DMS79 (cell line): ENCODE results near the gene ABCA5.
A peak's percentile ranks its signal among the peaks of the same experiment; 100 is the strongest.

Experiments used
- DNase-seq: peaks from one replicate; lab custom pipeline; 2025; lab: John Stamatoyannopoulos, UW

The ABCA5 gene, protein sequence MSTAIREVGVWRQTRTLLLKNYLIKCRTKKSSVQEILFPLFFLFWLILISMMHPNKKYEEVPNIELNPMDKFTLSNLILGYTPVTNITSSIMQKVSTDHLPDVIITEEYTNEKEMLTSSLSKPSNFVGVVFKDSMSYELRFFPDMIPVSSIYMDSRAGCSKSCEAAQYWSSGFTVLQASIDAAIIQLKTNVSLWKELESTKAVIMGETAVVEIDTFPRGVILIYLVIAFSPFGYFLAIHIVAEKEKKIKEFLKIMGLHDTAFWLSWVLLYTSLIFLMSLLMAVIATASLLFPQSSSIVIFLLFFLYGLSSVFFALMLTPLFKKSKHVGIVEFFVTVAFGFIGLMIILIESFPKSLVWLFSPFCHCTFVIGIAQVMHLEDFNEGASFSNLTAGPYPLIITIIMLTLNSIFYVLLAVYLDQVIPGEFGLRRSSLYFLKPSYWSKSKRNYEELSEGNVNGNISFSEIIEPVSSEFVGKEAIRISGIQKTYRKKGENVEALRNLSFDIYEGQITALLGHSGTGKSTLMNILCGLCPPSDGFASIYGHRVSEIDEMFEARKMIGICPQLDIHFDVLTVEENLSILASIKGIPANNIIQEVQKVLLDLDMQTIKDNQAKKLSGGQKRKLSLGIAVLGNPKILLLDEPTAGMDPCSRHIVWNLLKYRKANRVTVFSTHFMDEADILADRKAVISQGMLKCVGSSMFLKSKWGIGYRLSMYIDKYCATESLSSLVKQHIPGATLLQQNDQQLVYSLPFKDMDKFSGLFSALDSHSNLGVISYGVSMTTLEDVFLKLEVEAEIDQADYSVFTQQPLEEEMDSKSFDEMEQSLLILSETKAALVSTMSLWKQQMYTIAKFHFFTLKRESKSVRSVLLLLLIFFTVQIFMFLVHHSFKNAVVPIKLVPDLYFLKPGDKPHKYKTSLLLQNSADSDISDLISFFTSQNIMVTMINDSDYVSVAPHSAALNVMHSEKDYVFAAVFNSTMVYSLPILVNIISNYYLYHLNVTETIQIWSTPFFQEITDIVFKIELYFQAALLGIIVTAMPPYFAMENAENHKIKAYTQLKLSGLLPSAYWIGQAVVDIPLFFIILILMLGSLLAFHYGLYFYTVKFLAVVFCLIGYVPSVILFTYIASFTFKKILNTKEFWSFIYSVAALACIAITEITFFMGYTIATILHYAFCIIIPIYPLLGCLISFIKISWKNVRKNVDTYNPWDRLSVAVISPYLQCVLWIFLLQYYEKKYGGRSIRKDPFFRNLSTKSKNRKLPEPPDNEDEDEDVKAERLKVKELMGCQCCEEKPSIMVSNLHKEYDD (N-terminal part only)

GRCh38 chr17:69327060-69327831 is at the start of gene ABCA5:
Gene ABCA5 (minus strand): TSS chr17:69327133. CDS start chr17:69314415, 12,718 bp downstream.
- peak; percentile 28 for DNase-seq

DNA sequence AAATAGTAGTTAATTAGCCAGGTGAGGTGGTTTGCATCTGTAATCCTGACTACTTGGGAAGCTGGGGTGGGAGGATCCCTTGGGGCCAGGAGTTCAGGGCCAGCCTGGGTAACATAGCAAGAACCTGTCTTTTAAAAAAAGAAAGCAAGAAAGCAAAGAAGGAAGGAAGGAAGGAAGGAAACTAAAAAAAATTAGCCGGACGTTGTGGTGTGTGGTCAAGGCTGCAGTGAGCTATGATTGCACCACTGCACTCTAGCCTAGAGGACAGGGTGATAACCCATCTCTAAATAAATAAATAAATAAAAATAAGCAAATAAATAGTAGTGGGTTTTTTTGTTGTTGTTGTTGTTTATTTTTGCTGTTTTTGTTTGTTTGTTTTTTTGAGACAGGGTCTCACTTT is 48.3 kb upstream of the ABCA5 start:
- DNase-seq, result no peak

GRCh38 chr17:69373069-69373468 is 46.1 kb upstream of the ABCA5 start:
- no peak for DNase-seq

DNA sequence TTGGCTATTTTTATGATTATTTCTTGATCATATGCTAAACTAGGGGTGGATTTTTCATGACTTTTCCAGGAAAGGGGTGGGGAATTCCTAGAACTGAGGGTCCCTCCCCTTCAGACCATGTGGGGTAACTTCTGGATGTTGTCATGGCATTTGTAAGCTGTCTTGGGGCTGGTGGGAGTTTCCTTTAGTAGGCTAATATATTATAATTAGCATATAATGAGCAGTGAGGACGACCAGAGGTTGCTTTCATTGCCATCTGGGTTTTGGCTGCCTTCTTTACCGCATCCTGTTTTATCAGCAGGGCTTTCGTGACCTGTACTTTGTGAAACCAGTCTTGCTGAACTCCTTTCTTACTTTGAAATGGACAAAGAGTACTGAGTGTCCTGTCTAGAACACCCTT is 40.4 kb upstream of the ABCA5 start:
- no peak for DNase-seq

GRCh38 chr17:69363488-69364210 is 36.7 kb upstream of the ABCA5 start:
- DNase-seq, result no peak

DNA sequence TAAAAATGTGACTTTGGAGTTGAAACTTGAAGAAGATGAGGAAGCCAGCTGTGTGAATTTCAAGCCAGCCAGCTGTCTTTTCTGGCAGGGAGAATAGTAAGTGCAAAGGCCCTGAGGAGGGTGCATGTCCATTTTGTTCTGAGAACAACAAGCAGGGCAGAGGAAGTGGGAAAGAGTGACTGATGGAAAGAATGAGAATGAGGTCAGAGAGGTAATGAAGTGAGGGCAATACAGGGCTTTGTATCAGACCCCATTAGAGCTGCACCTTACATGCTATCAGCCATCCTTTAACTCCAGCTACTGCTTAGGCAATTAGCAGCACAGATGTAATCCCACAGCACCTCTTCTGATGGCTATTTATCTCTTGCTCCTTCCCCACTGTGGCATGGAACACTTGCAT is 34.2 kb upstream of the ABCA5 start:
- DNase-seq, result no peak

GRCh38 chr17:69358688-69359596 is 32.0 kb upstream of the ABCA5 start:
- DNase-seq, result no peak

DNA sequence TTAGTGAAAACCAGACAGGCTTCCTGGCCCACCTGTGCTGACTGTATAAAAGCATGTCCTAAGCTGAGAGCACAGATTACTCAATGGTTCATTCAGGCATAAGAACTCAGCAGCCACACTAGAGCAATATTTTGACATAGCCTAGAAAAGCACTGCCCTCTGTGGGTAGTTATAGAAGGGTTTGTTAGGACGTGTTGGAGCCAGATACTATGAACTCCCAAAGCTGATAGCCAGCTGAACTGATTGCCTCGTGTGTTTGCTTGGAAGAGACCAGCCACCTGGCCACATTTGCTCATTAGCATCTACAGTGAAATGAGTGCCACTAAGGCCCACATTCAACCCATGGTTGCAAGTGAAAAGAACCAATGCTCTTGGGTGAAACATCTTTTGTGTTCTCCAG is 30.8 kb upstream of the ABCA5 start:
- DNase-seq, result no peak

DNA sequence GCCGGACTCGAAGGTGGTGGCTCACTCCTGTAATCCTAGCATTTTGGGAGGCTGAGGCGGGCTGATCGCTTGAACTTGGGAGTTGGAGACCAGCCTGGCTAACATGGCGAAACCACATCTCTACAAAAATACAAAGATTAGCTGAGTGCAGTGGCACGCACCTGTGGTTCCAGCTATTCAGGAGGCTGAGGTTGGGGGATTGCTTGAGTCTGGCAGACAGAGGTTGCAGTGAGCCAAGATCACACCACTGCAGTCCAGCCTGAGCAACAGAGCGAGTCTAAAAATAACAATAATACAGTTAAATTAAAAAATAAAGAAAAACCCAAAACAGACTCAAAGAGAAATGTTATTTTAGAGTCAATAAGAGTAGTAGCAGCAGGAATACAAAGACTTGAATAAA is 29.7 kb upstream of the ABCA5 start:
- DNase-seq, result no peak

DNA sequence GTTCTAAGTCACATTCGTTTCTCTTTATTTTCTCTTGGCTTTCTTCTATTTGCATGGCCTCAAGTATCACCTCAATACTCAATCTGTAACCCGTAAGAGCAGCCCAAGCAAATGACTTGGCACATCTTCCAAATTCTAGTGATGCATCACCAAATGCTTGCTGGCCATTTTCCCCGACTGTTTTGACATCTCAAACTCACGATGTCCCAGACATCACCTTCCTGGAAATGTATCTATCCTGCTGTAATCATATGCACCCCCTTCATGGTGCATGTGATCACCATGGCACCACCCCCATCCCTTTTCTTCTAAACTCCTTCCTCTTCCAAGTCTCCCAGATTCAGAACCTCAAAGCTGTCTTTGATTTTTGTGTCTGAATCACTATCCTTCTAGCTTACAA is 24.0 kb upstream of the ABCA5 start:
- no peak for DNase-seq

GRCh38 chr17:69348429-69348828 is 21.5 kb upstream of the ABCA5 start:
- no peak for DNase-seq

GRCh38 chr17:69346766-69347165 is 19.8 kb upstream of the ABCA5 start:
- no peak for DNase-seq

GRCh38 chr17:69344939-69345338 is 18.0 kb upstream of the ABCA5 start:
- no peak for DNase-seq

DNA sequence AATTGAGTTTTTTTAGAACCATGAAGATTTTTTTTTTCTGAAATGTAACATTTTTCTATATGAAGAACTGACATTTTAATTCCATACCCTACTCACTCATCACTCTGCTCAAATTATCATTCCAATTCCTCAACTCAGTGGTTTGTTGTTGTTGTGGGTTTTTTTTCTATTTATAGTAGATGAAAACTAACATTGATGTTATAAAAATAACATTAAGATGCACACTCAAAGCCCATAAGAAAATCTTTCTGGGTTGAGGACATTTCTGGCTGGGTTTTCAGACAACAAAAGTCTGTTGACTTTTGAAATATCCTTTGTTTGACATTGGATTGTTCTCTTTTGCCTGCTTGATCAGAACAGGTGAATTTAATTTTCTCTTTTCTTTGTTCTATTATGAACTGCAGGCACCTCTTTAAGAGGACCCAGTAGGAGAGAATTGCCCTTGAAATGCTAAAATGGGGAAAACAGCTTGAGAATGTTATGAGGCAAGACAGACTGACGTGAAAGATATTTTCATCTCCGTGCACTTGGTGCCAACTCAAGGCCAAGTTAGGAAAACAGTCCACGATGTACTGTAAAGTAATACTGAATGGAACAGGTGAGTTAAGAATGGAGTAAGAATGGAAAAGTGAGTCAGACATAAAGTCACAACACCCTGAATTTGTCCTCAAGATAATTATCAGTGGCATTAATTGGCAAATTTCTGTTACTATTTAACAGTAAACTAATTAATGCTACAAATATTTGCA is 16.1 kb upstream of the ABCA5 start:
- peak; percentile 61 for DNase-seq

DNA sequence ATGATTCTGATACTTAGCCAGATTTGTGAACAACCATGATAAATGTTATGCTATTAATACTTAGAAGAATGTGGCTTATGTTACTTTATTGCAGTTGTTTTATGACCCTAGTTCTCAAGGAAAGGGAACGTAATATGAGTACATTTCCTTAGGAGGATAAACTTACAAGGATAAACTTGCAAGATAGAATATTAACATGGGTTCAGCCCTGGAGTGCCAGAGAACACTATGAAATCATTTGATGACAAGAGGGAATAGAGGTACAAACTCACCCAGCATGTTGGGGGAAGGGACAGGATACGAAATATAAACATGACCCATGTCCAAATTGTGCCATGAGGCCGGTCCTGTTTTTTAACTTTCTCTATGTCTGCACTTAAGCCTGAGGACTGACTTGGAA is 13.0 kb upstream of the ABCA5 start:
- no peak for DNase-seq

- DNase-seq, result no peak
Measured at GRCh38 chr17:69336996-69337395, 10.1 kb upstream of the ABCA5 start.

DNA sequence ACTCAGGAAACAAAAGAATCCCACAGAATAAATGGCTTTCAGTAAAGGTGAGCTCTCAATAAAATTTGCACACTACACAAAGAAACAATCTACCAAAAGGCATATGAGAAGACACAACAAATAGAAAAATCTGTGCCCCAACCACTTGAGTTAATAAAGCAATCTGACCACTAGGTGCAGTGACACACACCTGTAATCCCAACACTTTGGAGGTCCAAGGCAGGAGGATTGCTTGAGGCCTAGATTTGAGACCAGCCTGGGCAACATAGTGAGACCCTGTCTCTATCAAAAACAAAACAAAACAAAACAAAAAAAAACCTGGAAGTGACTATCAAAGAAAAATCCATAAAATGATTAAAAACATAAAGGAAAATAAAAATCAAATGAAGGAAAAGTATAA is 9.6 kb upstream of the ABCA5 start:
- DNase-seq, result no peak

GRCh38 chr17:69335058-69335457 is 8.1 kb upstream of the ABCA5 start:
- DNase-seq, result no peak

DNA sequence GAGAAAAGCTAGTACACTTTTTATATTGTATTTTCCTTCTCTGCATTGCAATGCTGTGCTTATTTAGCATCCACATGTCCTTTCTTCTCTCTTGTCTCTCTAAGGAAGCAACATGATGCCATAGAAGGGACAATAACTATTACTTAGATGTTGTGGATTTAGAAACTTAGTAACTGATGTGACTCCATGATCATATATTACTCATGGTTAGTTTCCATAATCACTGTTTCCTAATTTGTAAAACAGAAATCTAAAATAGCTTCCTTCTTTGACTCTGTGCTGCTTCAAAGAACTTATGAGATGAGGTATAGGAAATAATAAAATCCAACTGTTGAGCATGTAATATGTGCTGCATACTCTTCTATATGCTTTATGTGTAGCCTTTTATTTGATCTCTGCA is 6.6 kb upstream of the ABCA5 start:
- DNase-seq, result no peak
